ENCODE measurements around the gene PARD3. TPM values are rescaled to one million over a fixed set of nuclear protein-coding genes. Genes with fewer than 3 reads are reported as not detected.
"Not testable (repeated sequence)": the region's sequence is repeated elsewhere in the genome, so short reads cannot be mapped to it uniquely, and the experiment has no call there.

PARD3 gene
- total RNA-seq, 1 experiment from 2014 or later: 154 TPM

DNA sequence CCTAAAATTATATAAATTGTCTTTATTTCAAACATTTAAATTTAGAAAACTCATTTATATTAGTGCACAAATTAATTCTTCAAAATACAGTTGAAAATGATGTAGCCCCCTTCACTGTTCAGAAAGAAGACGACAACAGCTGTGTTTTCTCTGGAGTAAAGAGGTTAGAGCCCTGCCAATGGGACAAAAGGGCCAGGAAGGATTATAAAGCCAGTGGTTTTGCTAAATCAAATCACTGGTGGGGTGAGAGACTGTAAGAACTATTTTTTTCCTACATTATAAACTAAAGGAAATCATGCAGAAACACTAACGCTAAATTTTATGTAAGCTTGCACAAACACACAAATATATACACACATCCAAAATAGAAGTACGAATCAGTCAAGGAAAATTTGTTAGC lies 386.6 kb downstream of the PARD3 start:
- no peaks in the 10 kb centered on the region for H3F3A ChIP-seq (ENCODE audit: low read length, unreplicated experiment)
- DNase-seq (no peak), ATAC-seq (no peak)
- no peaks in the 10 kb centered on the region for H3K9me2 ChIP-seq (replicated peaks; ENCODE audit: low read length)
- H3K79me2 ChIP-seq (ENCODE audit: low read length): no peaks in the 10 kb centered on the region
- no TSS peak for BruUV-seq (replicated peaks)
- no peaks in the 10 kb centered on the region for H3K36me3 ChIP-seq (ENCODE audit: low read depth, low read length)
- H3K4me1 ChIP-seq (ENCODE audit: insufficient read depth, low read length): peaks cover 6% of the 10 kb centered on the region
- ChIA-PET POLR2A (ENCODE audit: unreplicated experiment) (no interaction called here), CTCF (no interaction called here)
- H3K9me3 ChIP-seq (ENCODE audit: low read length): no peaks in the 10 kb centered on the region
- H3K4me2 ChIP-seq (ENCODE audit: low read length): no peak overlapping the region
- no peak overlapping the region for H3K9ac ChIP-seq (ENCODE audit: low read length)
- TF ChIP-seq EZH2 (IDR thresholded peaks at IDR 0.05; ENCODE audit: low read length, unreplicated experiment) (no peak), EZH2phosphoT487 (IDR thresholded peaks at IDR 0.05; ENCODE audit: borderline replicate concordance, low read length) (no peak)
- TF ChIP-seq, protein P1, sequence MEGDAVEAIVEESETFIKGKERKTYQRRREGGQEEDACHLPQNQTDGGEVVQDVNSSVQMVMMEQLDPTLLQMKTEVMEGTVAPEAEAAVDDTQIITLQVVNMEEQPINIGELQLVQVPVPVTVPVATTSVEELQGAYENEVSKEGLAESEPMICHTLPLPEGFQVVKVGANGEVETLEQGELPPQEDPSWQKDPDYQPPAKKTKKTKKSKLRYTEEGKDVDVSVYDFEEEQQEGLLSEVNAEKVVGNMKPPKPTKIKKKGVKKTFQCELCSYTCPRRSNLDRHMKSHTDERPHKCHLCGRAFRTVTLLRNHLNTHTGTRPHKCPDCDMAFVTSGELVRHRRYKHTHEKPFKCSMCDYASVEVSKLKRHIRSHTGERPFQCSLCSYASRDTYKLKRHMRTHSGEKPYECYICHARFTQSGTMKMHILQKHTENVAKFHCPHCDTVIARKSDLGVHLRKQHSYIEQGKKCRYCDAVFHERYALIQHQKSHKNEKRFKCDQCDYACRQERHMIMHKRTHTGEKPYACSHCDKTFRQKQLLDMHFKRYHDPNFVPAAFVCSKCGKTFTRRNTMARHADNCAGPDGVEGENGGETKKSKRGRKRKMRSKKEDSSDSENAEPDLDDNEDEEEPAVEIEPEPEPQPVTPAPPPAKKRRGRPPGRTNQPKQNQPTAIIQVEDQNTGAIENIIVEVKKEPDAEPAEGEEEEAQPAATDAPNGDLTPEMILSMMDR (conservative IDR thresholded peaks at IDR 0.05; ENCODE audit: low read depth, low read length): no peak
- no peak overlapping the region for H3K27ac ChIP-seq (ENCODE audit: low read length)
- intact Hi-C loops (cut with micrococcal nuclease): no loop called here
- H4K20me1 ChIP-seq (ENCODE audit: low read length): no peaks in the 10 kb centered on the region
- H3K4me3 ChIP-seq (ENCODE audit: low read length): no peak overlapping the region
- H3K27me3 ChIP-seq (ENCODE audit: low read length): no peaks in the 10 kb centered on the region
- no peak overlapping the region for H2AFZ ChIP-seq (ENCODE audit: low read length)

- Histone ChIP-seq H3K27me3 (ENCODE audit: low read length) (no peaks in the 10 kb centered on the region), H3K27ac (ENCODE audit: low read length) (no peak overlapping the region), H3K4me1 (ENCODE audit: insufficient read depth, low read length) (peaks cover 6% of the 10 kb centered on the region), H3K36me3 (ENCODE audit: low read depth, low read length) (no peaks in the 10 kb centered on the region), H3K4me3 (ENCODE audit: low read length) (no peak overlapping the region), H3K4me2 (ENCODE audit: low read length) (no peak overlapping the region), H3K9ac (ENCODE audit: low read length) (no peak overlapping the region), H3K9me3 (ENCODE audit: low read length) (no peaks in the 10 kb centered on the region), H4K20me1 (ENCODE audit: low read length) (no peaks in the 10 kb centered on the region), H3K9me2 (replicated peaks; ENCODE audit: low read length) (no peaks in the 10 kb centered on the region), H3K79me2 (ENCODE audit: low read length) (no peaks in the 10 kb centered on the region), H3F3A (ENCODE audit: low read length, unreplicated experiment) (no peaks in the 10 kb centered on the region), H2AFZ (ENCODE audit: low read length) (no peak overlapping the region)
- CTCF ChIA-PET: no interaction called here
- BruUV-seq (replicated peaks): no TSS peak
- POLR2A ChIA-PET (ENCODE audit: unreplicated experiment): no interaction called here
- intact Hi-C loops (cut with micrococcal nuclease): no loop called here
- no peak for DNase-seq
- no peak for ATAC-seq
- TF ChIP-seq EZH2phosphoT487 (IDR thresholded peaks at IDR 0.05; ENCODE audit: borderline replicate concordance, low read length): no peak
- TF ChIP-seq EZH2 (IDR thresholded peaks at IDR 0.05; ENCODE audit: low read length, unreplicated experiment): no peak
- TF ChIP-seq, protein P1 (conservative IDR thresholded peaks at IDR 0.05; ENCODE audit: low read depth, low read length): no peak
These were observed 387.2 kb downstream of the PARD3 start for GRCh38 chr10:34427911-34428216.

DNA sequence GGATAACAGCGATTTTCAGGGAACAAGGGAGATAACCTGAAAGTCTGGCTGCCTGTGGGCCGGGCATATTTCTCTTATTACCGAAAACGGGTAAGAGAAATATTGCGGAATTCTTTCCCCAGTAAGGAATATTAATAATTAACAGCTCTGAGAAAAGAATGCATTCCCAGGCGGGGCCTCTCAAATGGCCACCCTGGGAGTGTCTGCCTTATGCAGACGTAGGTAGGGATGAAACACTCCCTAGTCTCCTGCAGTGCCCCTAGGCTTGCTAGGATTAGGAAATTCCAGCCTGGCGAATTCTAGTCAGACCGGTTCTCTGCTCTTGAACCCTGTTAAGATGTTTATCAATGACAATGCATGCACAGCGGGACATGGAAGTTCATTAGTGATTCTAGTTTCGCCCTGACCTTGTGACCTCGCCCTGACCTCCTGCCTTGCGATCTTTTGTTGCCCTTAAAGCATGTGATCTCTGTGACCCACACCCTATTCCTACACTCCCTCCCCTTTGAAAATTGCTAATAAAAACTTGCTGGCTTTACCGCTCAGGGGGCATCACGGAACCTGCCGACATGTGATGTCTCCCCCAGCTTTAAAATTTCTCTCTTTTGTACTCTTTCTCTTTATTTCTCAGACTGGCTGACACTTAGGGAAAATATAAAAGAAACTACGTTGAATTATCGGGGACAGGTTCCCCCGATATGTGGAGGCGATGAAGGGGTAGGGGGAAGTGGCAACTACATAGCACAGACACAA lies 387.8 kb downstream of the PARD3 start:
- DNase-seq; H3K4me3 ChIP-seq (ENCODE audit: low read length); POLR2A ChIA-PET (ENCODE audit: unreplicated experiment); H3K36me3 ChIP-seq (ENCODE audit: low read depth, low read length); H3F3A ChIP-seq (ENCODE audit: low read length, unreplicated experiment); BruUV-seq (replicated peaks); H3K27ac ChIP-seq (ENCODE audit: low read length); H3K9me3 ChIP-seq (ENCODE audit: low read length); intact Hi-C loops (cut with micrococcal nuclease); H4K20me1 ChIP-seq (ENCODE audit: low read length); H3K4me2 ChIP-seq (ENCODE audit: low read length); H3K4me1 ChIP-seq (ENCODE audit: insufficient read depth, low read length); H3K9me2 ChIP-seq (replicated peaks; ENCODE audit: low read length); H3K9ac ChIP-seq (ENCODE audit: low read length); H3K79me2 ChIP-seq (ENCODE audit: low read length); H2AFZ ChIP-seq (ENCODE audit: low read length); ATAC-seq; CTCF ChIA-PET; H3K27me3 ChIP-seq (ENCODE audit: low read length): not testable (repeated sequence)

- H3K4me2 ChIP-seq (ENCODE audit: low read length); H3K79me2 ChIP-seq (ENCODE audit: low read length); H3K9ac ChIP-seq (ENCODE audit: low read length); H3K4me3 ChIP-seq (ENCODE audit: low read length); H3K9me2 ChIP-seq (replicated peaks; ENCODE audit: low read length); H3K9me3 ChIP-seq (ENCODE audit: low read length); DNase-seq; ATAC-seq; H3K27ac ChIP-seq (ENCODE audit: low read length); BruUV-seq (replicated peaks); H3K36me3 ChIP-seq (ENCODE audit: low read depth, low read length); intact Hi-C loops (cut with micrococcal nuclease); H3K4me1 ChIP-seq (ENCODE audit: insufficient read depth, low read length); H3F3A ChIP-seq (ENCODE audit: low read length, unreplicated experiment); POLR2A ChIA-PET (ENCODE audit: unreplicated experiment); CTCF ChIA-PET; H4K20me1 ChIP-seq (ENCODE audit: low read length); H2AFZ ChIP-seq (ENCODE audit: low read length); H3K27me3 ChIP-seq (ENCODE audit: low read length): not testable (repeated sequence)
These were observed 388.4 kb downstream of the PARD3 start for GRCh38 chr10:34426538-34427157.
